Measurements from ENCODE around the gene ARSI.

Gene ARSI

GRCh38 chr5:150293091-150293941 lies 9.4 kb downstream of the ARSI start:
- no peak for DNase-seq (ENCODE audit: low spot score)

- DNase-seq (ENCODE audit: low spot score) = no peak
These were observed 11.0 kb downstream of the ARSI start for GRCh38 chr5:150291388-150292385.

- DNase-seq (ENCODE audit: low spot score) = no peak
These were observed 12.9 kb downstream of the ARSI start, which contains the start of gene CAMK2A for GRCh38 chr5:150289551-150290390. Gene CAMK2A (minus strand): TSS chr5:150289773. CDS start chr5:150289625, 148 bp downstream.

- DNase-seq (ENCODE audit: low spot score) = no peak
These were observed 13.9 kb downstream of the ARSI start for GRCh38 chr5:150288791-150289190.

- no peak for DNase-seq (ENCODE audit: low spot score)
These were observed 14.3 kb downstream of the ARSI start for GRCh38 chr5:150288361-150288760.

GRCh38 chr5:150286820-150287219 lies 15.9 kb downstream of the ARSI start:
- no peak for DNase-seq (ENCODE audit: low spot score)

- DNase-seq (ENCODE audit: low spot score) = no peak
These were observed 17.6 kb downstream of the ARSI start for GRCh38 chr5:150285114-150285513.

GRCh38 chr5:150284311-150284710 lies 18.4 kb downstream of the ARSI start:
- DNase-seq (ENCODE audit: low spot score) = no peak

- no peak for DNase-seq (ENCODE audit: low spot score)
These were observed 18.8 kb downstream of the ARSI start for GRCh38 chr5:150283904-150284303.

GRCh38 chr5:150281987-150282386 lies 20.7 kb downstream of the ARSI start:
- no peak for DNase-seq (ENCODE audit: low spot score)

- DNase-seq (ENCODE audit: low spot score) = no peak
These were observed 23.2 kb downstream of the ARSI start for GRCh38 chr5:150279330-150280020.

- peak; percentile 60 for DNase-seq (ENCODE audit: low spot score)
These were observed 23.8 kb downstream of the ARSI start for GRCh38 chr5:150278916-150279315.

GRCh38 chr5:150278046-150278730 lies 24.5 kb downstream of the ARSI start:
- no peak for DNase-seq (ENCODE audit: low spot score)

GRCh38 chr5:150277043-150277442 lies 25.7 kb downstream of the ARSI start:
- DNase-seq (ENCODE audit: low spot score) = no peak

GRCh38 chr5:150274811-150275210 lies 27.9 kb downstream of the ARSI start:
- DNase-seq (ENCODE audit: low spot score) = peak; percentile 26

GRCh38 chr5:150272531-150272930 lies 30.2 kb downstream of the ARSI start:
- DNase-seq (ENCODE audit: low spot score) = peak; percentile 40

- no peak for DNase-seq (ENCODE audit: low spot score)
These were observed 30.8 kb downstream of the ARSI start for GRCh38 chr5:150271923-150272322.

GRCh38 chr5:150271296-150271692 lies 31.4 kb downstream of the ARSI start:
- DNase-seq (ENCODE audit: low spot score) = no peak

GRCh38 chr5:150270541-150271295 lies 32.0 kb downstream of the ARSI start:
- DNase-seq (ENCODE audit: low spot score) = no peak

GRCh38 chr5:150266871-150267291 lies 35.8 kb downstream of the ARSI start:
- no peak for DNase-seq (ENCODE audit: low spot score)

Data from kidney capillary endothelial cell (primary cell).